Activated CD4-positive, alpha-beta T cell treated with anti-CD3 and anti-CD28 coated beads, Interleukin-2, amount 10 ng/mL, durations not matched to agents 24 days and 14 days (primary cell): ENCODE data around the gene ABL2. TPM values are rescaled to one million over a fixed set of nuclear protein-coding genes. Genes with fewer than 3 reads are reported as not detected.

Source experiments
- DNase-seq: peaks from one replicate; pipeline ENCODE4 v3.0.0; 2022
- H3K27ac Mint-ChIP-seq: one replicate; pipeline ENCODE4 v1.8.0; 2022; ENCODE audit warnings: mild to moderate bottlenecking, mixed read lengths
- H3K27me3 Mint-ChIP-seq: one replicate; pipeline ENCODE4 v1.8.0; 2022; ENCODE audit warnings: mixed read lengths
- H3K36me3 Mint-ChIP-seq: one replicate; pipeline ENCODE4 v1.8.0; 2022; ENCODE audit warnings: low read depth, mild to moderate bottlenecking, mixed read lengths
- H3K4me1 Mint-ChIP-seq: one replicate; pipeline ENCODE4 v1.8.0; 2021; ENCODE audit warnings: mixed read lengths
- H3K4me3 Mint-ChIP-seq: one replicate; pipeline ENCODE4 v1.8.0; 2022; ENCODE audit warnings: mild to moderate bottlenecking, moderate library complexity, mixed read lengths
- H3K9me3 Mint-ChIP-seq: one replicate; pipeline ENCODE4 v1.8.0; 2021; ENCODE audit warnings: mixed read lengths
- intact Hi-C: fragments of 100-400 bp; cut with micrococcal nuclease; formaldehyde crosslinking; loops from one replicate; pipeline ENCODE4 v1.15.1; 2023
- total RNA-seq: library from RNA; stranded (reverse); gene quantifications from 2 replicates; pipeline ENCODE4 v1.2.3, GENCODE V29; 2022

The ABL2 gene
- total RNA-seq, 1 donor from 2014 or later: 11.1 TPM

DNA sequence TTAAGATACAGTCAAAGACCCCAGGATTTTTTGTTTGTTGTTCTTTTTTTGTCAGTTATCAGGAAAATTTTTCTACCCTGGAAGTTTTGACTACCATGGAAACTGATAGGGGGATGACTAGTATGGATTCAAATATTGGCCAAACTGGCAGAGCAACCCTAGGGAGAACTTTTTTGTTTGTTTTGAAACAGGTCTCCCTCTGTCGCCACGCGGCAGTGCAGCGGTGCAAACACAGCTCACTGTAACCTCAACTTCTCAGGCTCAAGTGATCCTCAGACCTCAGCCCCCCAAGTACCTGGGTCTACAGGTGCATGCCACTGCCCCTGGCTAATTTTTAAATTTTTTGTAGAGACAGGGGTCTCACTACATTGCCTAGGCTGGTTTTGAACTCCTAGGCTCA, 101.0 kb downstream of the ABL2 start:
- no peaks in the 10 kb centered on the region for H3K27me3 Mint-ChIP-seq
- H3K36me3 Mint-ChIP-seq: peaks cover 15% of the 10 kb centered on the region
- no peak overlapping the region for H3K4me3 Mint-ChIP-seq
- DNase-seq: no peak
- intact Hi-C loops: loop anchor here (2.0 kb wide), 2 partner anchors 102 to 170 kb away; no protein-coding TSS in a partner anchor
- no peaks in the 10 kb centered on the region for H3K9me3 Mint-ChIP-seq
- peak overlapping the region; percentile 37 for H3K27ac Mint-ChIP-seq
- peaks cover 28% of the 10 kb centered on the region for H3K4me1 Mint-ChIP-seq

- DNase-seq: no peak
- peaks cover 28% of the 10 kb centered on the region for H3K4me1 Mint-ChIP-seq
- no peak overlapping the region for H3K27ac Mint-ChIP-seq
- H3K4me3 Mint-ChIP-seq: no peak overlapping the region
- intact Hi-C loops: no loop called here
- H3K9me3 Mint-ChIP-seq: no peaks in the 10 kb centered on the region
- peaks cover 15% of the 10 kb centered on the region for H3K36me3 Mint-ChIP-seq
- no peaks in the 10 kb centered on the region for H3K27me3 Mint-ChIP-seq
These were observed 102.1 kb downstream of the ABL2 start for GRCh38 chr1:179127163-179127895.

DNA sequence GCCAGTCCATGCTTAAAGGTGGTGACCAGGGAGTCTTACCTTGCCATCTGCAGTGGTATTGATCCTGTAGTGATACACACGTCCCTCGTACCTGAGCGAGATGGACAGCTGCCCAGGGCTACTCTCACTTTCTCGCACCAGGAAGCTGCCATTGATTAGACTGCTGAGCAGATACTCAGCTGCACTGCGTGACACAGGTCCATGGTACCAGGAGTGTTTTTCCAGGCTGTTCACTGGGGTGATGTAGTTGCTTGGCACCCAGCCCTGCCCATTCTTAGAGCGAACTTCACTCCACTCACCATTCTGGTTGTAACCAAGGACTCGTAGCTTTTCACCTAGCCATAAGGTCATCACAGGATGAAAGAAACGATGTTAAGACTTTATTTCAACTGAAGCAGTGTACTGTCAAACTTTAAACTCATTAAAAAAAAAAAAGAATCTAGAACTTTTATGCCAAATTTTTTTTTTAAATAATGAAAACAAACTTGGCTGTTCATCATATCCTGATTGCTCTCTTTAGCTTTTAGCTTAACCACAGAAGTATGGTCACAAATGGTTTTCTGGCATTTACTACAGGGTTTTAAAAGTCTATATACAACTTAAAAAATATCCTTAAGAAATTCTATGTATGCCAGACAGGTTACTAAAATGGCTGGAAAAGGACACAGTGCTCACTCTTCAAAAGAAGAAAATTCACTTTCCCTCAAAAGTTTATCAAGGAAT, 103.0 kb downstream of the ABL2 start:
- no peaks in the 10 kb centered on the region for H3K9me3 Mint-ChIP-seq
- intact Hi-C loops: no loop called here
- no peak overlapping the region for H3K27ac Mint-ChIP-seq
- H3K36me3 Mint-ChIP-seq: peaks cover 17% of the 10 kb centered on the region
- H3K4me3 Mint-ChIP-seq: no peak overlapping the region
- H3K27me3 Mint-ChIP-seq: no peaks in the 10 kb centered on the region
- no peak for DNase-seq
- peaks cover 28% of the 10 kb centered on the region for H3K4me1 Mint-ChIP-seq

GRCh38 chr1:179124873-179125272, 104.6 kb downstream of the ABL2 start:
- no peak for DNase-seq
- H3K4me3 Mint-ChIP-seq: no peak overlapping the region
- H3K27ac Mint-ChIP-seq: no peak overlapping the region
- peaks cover 21% of the 10 kb centered on the region for H3K4me1 Mint-ChIP-seq
- no peaks in the 10 kb centered on the region for H3K9me3 Mint-ChIP-seq
- intact Hi-C loops: no loop called here
- peaks cover 14% of the 10 kb centered on the region for H3K36me3 Mint-ChIP-seq
- H3K27me3 Mint-ChIP-seq: no peaks in the 10 kb centered on the region

DNA sequence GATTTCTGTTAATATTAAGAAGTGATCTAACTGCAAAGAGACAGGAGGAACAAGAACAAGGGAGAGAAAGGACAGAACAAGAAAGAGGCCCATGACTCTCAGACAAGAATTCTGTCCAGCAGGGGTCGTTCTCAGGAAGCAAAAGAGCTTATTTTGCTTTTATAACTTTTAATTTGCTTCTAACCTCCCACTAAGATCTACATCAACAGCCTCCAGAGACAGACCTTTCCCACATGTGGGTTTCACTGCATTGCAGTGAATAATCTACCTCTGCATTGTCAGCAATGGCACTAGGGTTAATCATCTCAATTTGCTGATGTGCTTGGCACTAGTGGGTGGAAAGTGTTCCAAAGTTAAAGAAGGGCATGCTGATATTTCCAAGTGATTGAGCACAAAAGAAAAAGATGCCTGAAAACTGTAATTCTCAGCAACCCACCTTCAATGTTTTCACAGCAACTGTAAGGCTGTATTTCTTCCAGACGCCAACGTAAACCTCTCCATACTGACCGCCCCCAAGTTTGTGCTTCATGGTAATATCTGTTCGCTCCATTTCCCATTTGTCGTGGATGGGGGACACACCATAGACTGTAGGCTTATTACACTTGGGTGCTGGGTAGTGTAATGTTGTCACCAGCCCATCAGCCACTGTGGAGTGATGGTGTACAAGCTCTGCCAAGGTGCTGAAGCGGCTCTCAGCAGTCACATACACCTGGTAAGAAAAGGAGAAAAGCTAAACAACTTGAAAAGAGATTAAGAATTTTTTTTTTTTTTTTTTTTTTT, 108.1 kb downstream of the ABL2 start:
- Mint-ChIP-seq H3K4me1 (peaks cover 6% of the 10 kb centered on the region), H3K27ac (no peak overlapping the region), H3K27me3 (no peaks in the 10 kb centered on the region), H3K36me3 (peaks cover 22% of the 10 kb centered on the region), H3K9me3 (no peaks in the 10 kb centered on the region), H3K4me3 (no peak overlapping the region)
- intact Hi-C loops: loop anchor here (1.0 to 2.0 kb wide), 5 partner anchors 43 to 248 kb away; partner anchors contain the start of genes ABL2 and SOAT1
- peak; percentile 83 for DNase-seq

DNA sequence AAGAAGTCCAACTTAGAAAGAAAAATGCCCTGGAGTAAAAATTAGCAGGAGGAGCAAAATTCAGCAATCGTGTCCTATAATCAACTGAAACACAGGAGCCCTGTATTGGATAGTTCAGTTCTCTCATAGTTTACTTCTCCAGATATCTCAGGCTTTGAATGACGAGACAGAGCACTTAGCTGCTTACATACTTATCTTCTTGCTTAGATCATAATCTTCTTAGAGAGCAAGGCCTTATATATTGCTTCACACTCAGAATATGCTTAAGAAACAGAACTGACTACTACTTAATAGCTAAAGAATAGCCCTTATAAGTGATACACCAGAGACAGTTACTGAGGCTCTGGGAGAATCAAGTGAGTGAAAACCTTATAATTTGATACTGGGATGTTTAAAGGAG, 108.7 kb downstream of the ABL2 start:
- Mint-ChIP-seq H3K4me3 (no peak overlapping the region), H3K27ac (no peak overlapping the region), H3K36me3 (peaks cover 20% of the 10 kb centered on the region), H3K9me3 (no peaks in the 10 kb centered on the region), H3K27me3 (no peaks in the 10 kb centered on the region), H3K4me1 (peaks cover 6% of the 10 kb centered on the region)
- intact Hi-C loops: loop anchor here (1.0 to 2.0 kb wide), 5 partner anchors 42 to 249 kb away; partner anchors contain the start of genes ABL2 and SOAT1
- DNase-seq: no peak

DNA sequence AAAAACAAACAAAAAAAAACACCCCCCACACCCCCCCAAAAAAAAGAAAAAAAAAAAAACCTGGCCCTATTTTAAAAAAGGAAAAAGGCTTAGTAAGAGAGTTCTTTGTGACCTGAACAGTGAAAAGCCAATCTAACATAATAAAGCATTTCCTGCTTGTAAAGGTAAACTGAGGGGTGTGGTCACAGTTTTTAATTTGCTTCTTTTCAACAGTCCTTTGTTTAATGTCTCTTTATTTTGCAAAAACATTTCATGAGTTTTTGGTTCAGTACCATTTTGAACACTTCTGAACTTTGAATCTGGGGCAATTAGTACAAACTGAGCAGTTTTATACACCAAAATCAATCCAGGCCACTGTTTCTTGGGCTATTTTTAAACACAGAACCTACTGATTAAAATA, 110.0 kb downstream of the ABL2 start:
- Mint-ChIP-seq H3K4me1 (peaks cover 5% of the 10 kb centered on the region), H3K9me3 (no peaks in the 10 kb centered on the region), H3K4me3 (no peak overlapping the region), H3K27ac (no peak overlapping the region), H3K27me3 (no peaks in the 10 kb centered on the region), H3K36me3 (peaks cover 19% of the 10 kb centered on the region)
- intact Hi-C loops: no loop called here
- DNase-seq: no peak

- peaks cover 20% of the 10 kb centered on the region for H3K36me3 Mint-ChIP-seq
- no peak for DNase-seq
- H3K4me1 Mint-ChIP-seq: no peaks in the 10 kb centered on the region
- no peaks in the 10 kb centered on the region for H3K27me3 Mint-ChIP-seq
- no peak overlapping the region for H3K4me3 Mint-ChIP-seq
- no peaks in the 10 kb centered on the region for H3K9me3 Mint-ChIP-seq
- intact Hi-C loops: no loop called here
- no peak overlapping the region for H3K27ac Mint-ChIP-seq
These were observed 114.3 kb downstream of the ABL2 start for GRCh38 chr1:179115181-179115580.

- Mint-ChIP-seq H3K27me3 (no peaks in the 10 kb centered on the region), H3K4me1 (no peaks in the 10 kb centered on the region), H3K9me3 (no peaks in the 10 kb centered on the region), H3K4me3 (no peak overlapping the region), H3K27ac (no peak overlapping the region), H3K36me3 (peaks cover 16% of the 10 kb centered on the region)
- no peak for DNase-seq
- intact Hi-C loops: no loop called here
These were observed 120.8 kb downstream of the ABL2 start for GRCh38 chr1:179108644-179109043.

DNA sequence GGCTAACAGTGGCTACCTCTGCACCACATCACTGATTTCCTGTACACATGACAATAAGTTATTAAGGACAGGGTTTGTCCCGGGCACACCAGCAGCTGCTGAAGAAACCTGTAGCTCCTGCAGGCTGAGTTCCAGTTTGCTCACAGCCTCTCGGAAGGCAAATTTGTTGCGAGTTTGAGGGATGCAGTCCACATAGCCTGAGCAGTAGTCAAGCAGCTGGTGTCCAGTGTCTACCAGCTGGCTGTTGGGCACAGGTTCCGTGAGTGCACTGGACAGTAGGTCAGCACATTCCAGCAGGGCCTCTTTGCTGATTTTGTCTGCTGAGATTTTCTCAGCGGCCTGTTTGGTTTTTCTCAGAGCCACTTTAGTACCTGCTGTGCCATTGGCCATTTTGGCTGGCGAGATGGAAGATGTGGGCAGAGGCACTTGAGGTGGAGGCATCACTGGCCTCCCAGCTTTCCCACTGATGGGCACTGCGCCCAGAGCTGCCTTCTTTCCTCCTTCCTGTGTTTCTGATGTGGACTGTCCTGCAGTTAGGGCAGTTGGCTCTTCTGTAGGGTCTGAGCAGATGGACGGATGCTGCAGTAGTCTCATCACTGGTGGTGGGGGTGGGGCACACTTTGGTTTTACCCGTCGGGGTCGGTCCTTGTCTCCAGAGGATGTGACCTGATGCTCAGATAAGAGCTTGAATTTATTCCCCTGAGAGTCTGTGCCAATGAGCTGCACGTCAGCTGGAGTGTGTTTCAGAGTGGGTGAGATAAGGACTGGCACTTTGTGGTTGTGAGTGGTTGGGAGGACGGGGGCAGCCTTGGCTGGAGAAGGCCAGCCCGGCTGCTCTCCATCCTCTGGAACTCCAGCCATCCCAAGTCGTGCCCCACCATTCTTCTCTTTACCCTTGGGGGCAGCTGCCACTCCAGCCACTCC, 121.5 kb downstream of the ABL2 start:
- Mint-ChIP-seq H3K27ac (no peak overlapping the region), H3K4me3 (no peak overlapping the region), H3K27me3 (no peaks in the 10 kb centered on the region), H3K36me3 (peaks cover 16% of the 10 kb centered on the region), H3K4me1 (no peaks in the 10 kb centered on the region), H3K9me3 (no peaks in the 10 kb centered on the region)
- intact Hi-C loops: no loop called here
- no peak for DNase-seq

DNA sequence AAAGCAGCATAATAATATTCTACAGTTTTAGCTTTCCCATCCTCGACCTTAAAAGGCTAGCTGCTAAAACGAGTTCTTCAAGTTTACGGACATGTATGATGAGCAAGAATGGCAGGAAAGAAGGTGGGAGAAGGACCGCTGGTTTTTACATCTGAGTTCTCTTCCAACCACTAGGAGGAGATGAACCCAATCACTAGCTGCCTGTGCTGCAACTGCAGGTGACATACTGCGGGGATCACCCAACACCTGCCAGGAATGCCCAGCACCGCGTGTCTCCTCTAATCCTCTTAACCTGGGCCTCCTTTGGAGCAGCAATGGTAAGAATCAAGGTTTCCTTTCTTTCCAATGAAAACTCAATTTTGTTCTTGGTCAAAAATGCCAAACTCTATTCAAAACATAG, 124.1 kb downstream of the ABL2 start:
- no peaks in the 10 kb centered on the region for H3K9me3 Mint-ChIP-seq
- no peak overlapping the region for H3K27ac Mint-ChIP-seq
- DNase-seq: no peak
- no peaks in the 10 kb centered on the region for H3K4me1 Mint-ChIP-seq
- H3K27me3 Mint-ChIP-seq: no peaks in the 10 kb centered on the region
- intact Hi-C loops: no loop called here
- H3K4me3 Mint-ChIP-seq: no peak overlapping the region
- H3K36me3 Mint-ChIP-seq: peaks cover 21% of the 10 kb centered on the region

GRCh38 chr1:179104611-179105250, 124.7 kb downstream of the ABL2 start:
- H3K4me1 Mint-ChIP-seq: no peaks in the 10 kb centered on the region
- H3K27me3 Mint-ChIP-seq: no peaks in the 10 kb centered on the region
- H3K27ac Mint-ChIP-seq: no peak overlapping the region
- no peak for DNase-seq
- no peak overlapping the region for H3K4me3 Mint-ChIP-seq
- intact Hi-C loops: no loop called here
- H3K36me3 Mint-ChIP-seq: peaks cover 19% of the 10 kb centered on the region
- no peaks in the 10 kb centered on the region for H3K9me3 Mint-ChIP-seq

GRCh38 chr1:179103999-179104398, 125.5 kb downstream of the ABL2 start:
- H3K27ac Mint-ChIP-seq: no peak overlapping the region

More at GRCh38 chr1:179103999-179104398, 125.5 kb downstream of the ABL2 start:
- no peaks in the 10 kb centered on the region for H3K4me1 Mint-ChIP-seq
- no peak overlapping the region for H3K4me3 Mint-ChIP-seq
- peaks cover 15% of the 10 kb centered on the region for H3K36me3 Mint-ChIP-seq
- H3K27me3 Mint-ChIP-seq: no peaks in the 10 kb centered on the region
- H3K9me3 Mint-ChIP-seq: no peaks in the 10 kb centered on the region
- intact Hi-C loops: no loop called here
- DNase-seq: no peak
